Measurements from ENCODE around the gene C12orf75. TPM values are rescaled to one million over a fixed set of nuclear protein-coding genes. Genes with fewer than 3 reads are reported as not detected.

Gene C12orf75
- total and polyA plus RNA-seq, 10 of the 15 experiments (the other 5 are each of a cell fraction or from before 2014, with no cell fraction given): 40.7 to 411 (median 159) TPM

GRCh38 chr12:105352940-105353635 is 22.6 kb downstream of the C12orf75 start:
- RAD21 ChIA-PET (ENCODE audit: unreplicated experiment): interaction anchor here (1.3 to 2.1 kb wide), 4 partner anchors 20 to 73 kb away, joined by 3 to 9 read pairs (median 6); no protein-coding TSS in a partner anchor
- no peaks in the 10 kb centered on the region for H3K27me3 ChIP-seq (replicated peaks in 1 of 2; ENCODE audit: control insufficient read depth in 2 of 2, insufficient read depth in 2 of 2, low read length in 1 of 2)

More at GRCh38 chr12:105352940-105353635, 22.6 kb downstream of the C12orf75 start:
- H3K79me2 ChIP-seq (ENCODE audit: control insufficient read depth, insufficient read depth, low read length): peaks cover 20% of the 10 kb centered on the region
- H3K36me3 ChIP-seq (ENCODE audit: control insufficient read depth in 2 of 2, insufficient read depth in 2 of 2, low read length in 1 of 2): no peaks in the 10 kb centered on the region; a peak in 3 of 4 replicates
- SMC1A ChIA-PET (ENCODE audit: uncharacterized antibody, unreplicated experiment): interaction anchor here (0.8 to 7.1 kb wide), 9 partner anchors 14 to 65 kb away, joined by 3 to 102 read pairs (median 4); partner anchors contain the start of gene C12orf75
- no peak overlapping the region for H3K4me3 ChIP-seq
- in situ Hi-C loops (cut with MboI) (no loop called here), intact Hi-C loops (cut with micrococcal nuclease; ENCODE audit: unreplicated experiment) (loop anchor here (2.0 kb wide), 1 partner anchor 26 kb away; no protein-coding TSS in a partner anchor)
- H3K27ac ChIP-seq (ENCODE audit: control insufficient read depth, insufficient read depth): peak overlapping the region; percentile 62
- POLR2A ChIA-PET: interaction anchor here (0.6 to 1.2 kb wide), 6 partner anchors 11 to 814 kb away, joined by 3 to 5 read pairs (median 3); no protein-coding TSS in a partner anchor
- peaks cover 37% of the 10 kb centered on the region for H3K4me1 ChIP-seq (ENCODE audit: control insufficient read depth, insufficient read depth, low read length)
- CTCF ChIA-PET: interaction anchor here (0.8 to 1.4 kb wide), 7 partner anchors 10 to 73 kb away, joined by 3 to 6 read pairs (median 3); no protein-coding TSS in a partner anchor
- no TSS peak for BruUV-seq (replicated peaks)
- H2AFZ ChIP-seq (ENCODE audit: control insufficient read depth, low read depth, low read length): no peak overlapping the region
- H4K20me1 ChIP-seq (ENCODE audit: control insufficient read depth, insufficient read depth): no peaks in the 10 kb centered on the region
- ATAC-seq (no peak), FAIRE-seq (no peak), DNase-seq (ENCODE audit: low read depth, low spot score) (no peak)
- WGBS (ENCODE audit: insufficient coverage, insufficient replicate concordance, low lambda C conversion rate, missing lambda C conversion rate): 96% methylated on average over 9 of the region's 9 CpGs
- H3K4me2 ChIP-seq (ENCODE audit: control insufficient read depth, insufficient read depth): no peak overlapping the region
- TF ChIP-seq HDAC6 (IDR thresholded peaks at IDR 0.05; ENCODE audit: unreplicated experiment) (no peak), DPF2 (IDR thresholded peaks at IDR 0.05) (no peak), EED (IDR thresholded peaks at IDR 0.05; ENCODE audit: low read depth) (no peak), BMI1 (IDR thresholded peaks at IDR 0.05; ENCODE audit: borderline replicate concordance) (no peak), TAF1 (IDR thresholded peaks at IDR 0.05; ENCODE audit: borderline replicate concordance, low read depth, low read length) (no peak), BRCA1 (IDR thresholded peaks at IDR 0.05; ENCODE audit: low read depth, low read length) (no peak), ZBTB40 (IDR thresholded peaks at IDR 0.05; ENCODE audit: borderline replicate concordance) (no peak), YY1 (IDR thresholded peaks at IDR 0.05; ENCODE audit: low read depth, low read length) (no peak)
- H3K9me3 ChIP-seq (replicated peaks; ENCODE audit: control insufficient read depth, insufficient read depth, low read length): no peaks in the 10 kb centered on the region
- no peak overlapping the region for H3K9ac ChIP-seq (ENCODE audit: control insufficient read depth, insufficient read depth, low read length)
